Panc1 (cell line): ENCODE data around the gene COA7.

Experiments
- CTCF ChIP-seq: fragments of 450-650 bp; IDR thresholded peaks from 2 replicates; pipeline ENCODE4 v1.5.1; 2017; ENCODE audit warnings: mild to moderate bottlenecking
- POLR2AphosphoS5 ChIP-seq: IDR thresholded peaks from 2 replicates; pipeline ENCODE4 v1.6.1; 2012; ENCODE audit warnings: mild to moderate bottlenecking, low read depth, low read length, moderate library complexity
- REST ChIP-seq, 2 experiments: IDR thresholded peaks; 2 replicates each; pipeline ENCODE4 v1.6.1; 2011 to 2012; ENCODE audit warnings: low read depth in 2 of 2, control low read depth in 1 of 2, low read length in 1 of 2, mild to moderate bottlenecking in 1 of 2, moderate library complexity in 1 of 2; ENCODE audit not compliant: insufficient read depth in 1 of 2
- SIN3A ChIP-seq: IDR thresholded peaks from 2 replicates; pipeline ENCODE4 v1.6.1; 2012; ENCODE audit warnings: low read depth, mild to moderate bottlenecking, low read length, moderate library complexity, borderline replicate concordance; ENCODE audit not compliant: insufficient read depth
- TCF7L2 ChIP-seq: IDR thresholded peaks from 2 replicates; pipeline ENCODE4 v1.6.1; 2011; ENCODE audit warnings: mild to moderate bottlenecking, low read depth, low read length, inconsistent platforms

DNA sequence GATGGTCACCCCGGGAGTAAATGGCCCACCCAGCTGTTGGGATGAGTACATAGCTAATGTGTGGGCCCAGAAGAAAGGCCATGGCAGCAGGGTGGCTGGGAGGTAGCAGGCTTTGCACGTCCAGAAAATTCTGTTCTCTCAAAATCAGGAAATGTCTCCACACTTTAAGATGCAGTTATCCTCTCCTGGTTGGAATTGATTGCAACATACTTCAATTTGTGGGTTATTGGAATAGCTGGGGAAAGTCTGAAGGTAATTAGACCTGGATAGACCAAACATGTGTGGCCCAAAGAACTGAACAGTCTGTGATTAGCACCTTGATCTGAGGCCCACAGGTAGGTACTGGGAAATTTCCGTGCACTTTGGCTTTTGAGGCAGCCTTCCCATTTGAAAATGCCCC lies 30.2 kb downstream of the COA7 start:
- TF ChIP-seq SIN3A (no peak), CTCF (no peak), POLR2AphosphoS5 (no peak), REST (IDR thresholded peaks at IDR 0.05; ENCODE audit: insufficient read depth in 1 of 2, low read depth in 2 of 2, low read length in 1 of 2) (no peak), TCF7L2 (no peak)
